Activated CD4-positive, alpha-beta T cell treated with anti-CD3 and anti-CD28 coated beads, Interleukin-2, amount 50 U/mL, for 4 hours (primary cell): ENCODE data around the gene ZNF689.

Experiments used
- DNase-seq, 2 experiments: peaks; one replicate each; pipeline ENCODE4 v3.0.0-alpha.2; 2020

Gene ZNF689

DNA sequence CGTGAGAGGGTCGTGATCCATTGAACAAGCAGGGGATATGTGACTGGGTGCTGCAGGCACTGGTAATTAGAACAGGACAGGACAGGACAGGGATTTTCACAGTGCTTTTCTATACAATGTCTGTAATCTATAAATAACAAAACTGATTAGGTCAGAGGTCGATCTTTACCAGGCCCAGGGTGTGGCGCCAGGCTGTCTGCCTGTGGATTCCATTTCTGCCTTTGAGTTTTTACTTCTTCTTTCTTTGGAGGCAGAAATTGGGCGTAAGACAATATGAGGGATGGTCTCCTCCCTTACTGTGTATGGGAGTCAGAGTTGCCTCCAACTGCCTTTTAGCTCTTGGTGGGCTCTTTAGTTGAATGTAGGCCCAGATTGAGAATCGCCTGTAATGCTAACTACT, 50.5 kb downstream of the ZNF689 start:
- DNase-seq: no peak

DNA sequence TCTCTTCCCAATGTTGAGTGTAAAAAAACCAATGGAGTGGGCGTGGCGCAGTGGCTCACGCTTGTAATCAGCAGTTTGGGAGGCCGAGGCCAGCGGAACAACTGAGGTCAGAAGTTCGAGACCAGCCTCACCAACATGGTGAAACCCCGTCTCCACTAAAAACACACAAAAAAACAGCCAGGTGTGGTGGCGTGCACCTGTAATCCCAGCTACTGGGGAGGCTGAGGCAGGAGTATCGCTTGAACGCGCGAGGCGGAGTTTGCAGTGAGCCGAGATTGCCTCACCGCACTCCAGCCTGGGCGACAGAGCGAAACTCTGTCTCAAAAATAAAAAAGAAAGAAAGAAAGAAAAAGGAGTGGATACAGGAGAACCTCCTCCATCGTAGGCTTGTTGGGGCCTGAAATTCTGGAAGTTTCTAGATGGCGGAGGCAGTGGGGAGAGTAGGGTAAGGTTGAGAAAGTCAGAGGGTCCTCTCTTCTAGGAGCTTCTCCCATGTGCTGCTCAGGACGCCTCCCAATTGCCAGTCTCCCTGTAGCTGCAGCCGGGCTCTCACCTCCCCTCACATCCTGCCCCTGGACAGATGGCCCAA, 51.3 kb downstream of the ZNF689 start:
- no peak for DNase-seq

DNA sequence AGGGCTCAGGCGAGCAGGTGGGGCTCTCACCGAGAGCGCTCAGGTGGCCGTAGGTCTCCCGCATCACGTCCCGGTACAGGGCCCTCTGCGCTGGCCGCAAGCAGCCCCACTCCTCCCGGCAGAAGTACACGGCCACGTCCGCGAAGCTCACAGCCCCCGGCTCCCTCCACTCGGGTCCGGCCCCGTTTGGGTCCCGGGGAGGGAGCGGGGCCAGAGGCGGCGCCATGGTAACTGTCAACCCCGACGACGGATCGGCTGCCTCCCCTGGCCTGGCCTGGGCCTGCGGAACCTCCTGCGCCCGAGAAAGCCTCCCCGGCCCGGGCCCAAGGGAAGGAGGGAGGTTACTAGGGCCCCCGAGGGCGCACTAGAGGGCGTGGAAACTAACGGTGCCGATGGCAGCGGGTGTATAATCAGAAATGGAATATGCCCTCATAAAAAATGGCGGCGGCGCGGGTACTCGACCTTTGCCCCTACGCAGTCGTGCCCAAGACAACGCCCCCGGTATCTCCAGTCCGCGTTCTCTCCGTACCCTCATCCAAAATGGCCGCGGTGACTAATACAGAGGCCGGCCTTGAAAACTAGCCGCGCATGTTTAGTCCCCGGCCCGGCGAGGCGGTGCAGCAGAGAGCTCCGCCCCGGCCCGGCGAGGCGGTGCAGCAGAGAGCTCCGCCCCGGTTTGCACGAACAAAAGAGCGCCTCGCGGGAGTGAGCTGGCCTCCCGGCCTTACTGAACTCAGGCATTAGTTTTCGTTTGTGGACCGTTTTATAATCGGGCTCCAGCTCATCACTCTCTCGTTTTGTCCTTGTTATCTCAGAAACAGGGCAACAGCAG, 52.0 kb downstream of the ZNF689 start, which contains the start of gene ZNF764:
TSS of gene ZNF764 (minus strand) at position 418 of the 832 bp plus-strand sequence. CDS start at position 226, 192 bp downstream.
- peak; percentile 95 to 96 for DNase-seq

- DNase-seq: no peak
Measured at GRCh38 chr16:30557707-30557956, 52.6 kb downstream of the ZNF689 start.

GRCh38 chr16:30556125-30556473, 54.1 kb downstream of the ZNF689 start:
- DNase-seq: no peak

GRCh38 chr16:30555315-30556124, 54.7 kb downstream of the ZNF689 start:
- no peak for DNase-seq

DNA sequence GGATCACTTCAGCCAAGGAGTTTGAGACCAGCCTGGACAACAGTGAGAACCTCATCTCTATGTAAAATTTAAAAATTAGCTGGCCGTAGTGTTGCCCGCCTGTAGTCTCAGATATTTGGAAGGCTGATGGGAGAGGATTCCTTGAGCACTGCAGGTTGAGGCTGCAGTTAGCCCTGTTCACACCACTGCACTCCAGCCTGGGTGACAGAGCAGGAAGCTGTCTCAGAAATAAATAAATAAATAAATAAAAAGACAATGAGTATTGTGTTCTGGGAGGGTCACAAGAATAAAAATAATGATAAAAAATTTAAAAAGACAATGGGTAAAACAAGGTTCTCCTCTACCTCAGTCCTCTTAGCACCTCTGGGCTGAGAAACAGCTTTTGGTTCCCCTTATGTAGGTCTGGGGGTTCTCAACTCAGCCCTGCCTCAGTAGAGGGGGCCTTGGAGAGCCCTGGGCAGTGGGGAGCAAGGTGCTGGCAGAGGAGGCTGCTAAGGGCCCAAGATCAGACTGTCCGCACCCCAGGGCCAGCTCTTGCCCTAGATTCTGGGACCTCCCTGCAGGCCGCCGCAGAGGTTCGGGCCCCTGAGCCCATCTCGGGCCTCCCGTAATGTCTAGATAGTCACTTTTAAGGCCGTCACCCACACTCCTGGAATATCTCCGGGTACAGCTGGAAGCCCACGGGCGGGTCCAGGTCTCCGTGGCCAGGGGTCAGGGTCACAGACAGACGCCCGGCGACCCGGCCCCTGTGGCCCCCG, 55.5 kb downstream of the ZNF689 start:
- DNase-seq: no peak

DNA sequence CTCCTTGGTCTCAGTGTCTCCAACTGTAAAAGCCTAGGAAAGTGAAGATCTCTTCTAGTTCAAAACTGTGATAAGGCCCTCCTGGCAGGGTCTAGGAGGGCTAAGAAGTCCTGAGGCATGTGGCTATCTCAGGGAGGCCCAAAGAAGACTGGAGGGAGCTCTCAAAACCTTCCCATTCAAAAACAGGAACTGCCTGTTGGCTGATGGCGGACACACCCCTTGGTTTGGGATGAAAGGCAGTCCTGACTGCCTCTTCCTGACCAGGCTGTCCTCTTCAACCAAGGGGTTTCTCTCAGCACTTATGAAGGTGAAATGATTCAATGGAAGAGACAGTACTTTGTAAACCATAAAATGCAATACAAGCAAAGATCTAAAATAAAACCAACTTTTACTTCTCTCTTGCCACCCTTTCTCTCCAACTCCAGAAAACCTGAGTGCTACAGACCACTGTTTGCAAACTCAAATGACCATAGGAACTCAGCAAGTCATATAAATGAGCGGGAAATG, 56.7 kb downstream of the ZNF689 start:
- DNase-seq: no peak

DNA sequence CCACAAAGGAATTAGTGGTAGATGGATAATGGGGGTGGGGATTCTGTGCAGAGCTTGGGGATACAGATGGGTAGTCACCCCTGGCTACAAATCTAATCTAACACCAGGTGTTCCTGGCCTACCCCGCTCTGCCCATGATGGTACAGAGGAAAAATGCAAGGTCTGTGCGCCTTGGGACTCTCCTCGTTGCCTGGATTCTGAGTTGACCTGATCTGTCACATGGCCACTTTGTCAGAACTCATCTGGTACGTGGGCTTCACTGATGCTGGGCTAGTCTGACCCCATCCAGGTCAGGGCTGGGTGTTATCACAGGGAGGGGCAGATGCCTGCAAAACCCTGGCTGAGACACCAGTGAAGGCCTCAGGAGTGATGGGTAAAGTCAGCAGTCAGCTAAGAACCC, 57.2 kb downstream of the ZNF689 start:
- no peak for DNase-seq
